HEK293 (cell line): ENCODE results near the gene STAT3.
"Not testable (repeated sequence)": the region's sequence is repeated elsewhere in the genome, so short reads cannot be mapped to it uniquely, and the experiment has no call there.

Source experiments
- HOXC10 ChIP-seq: sonication (generic); formaldehyde crosslinking; IDR thresholded peaks from 2 replicates; pipeline ENCODE4 v1.8.1; 2023; ENCODE audit warnings: mild to moderate bottlenecking, missing genetic modification reagents
- ZNF184 ChIP-seq: fragments of 450-650 bp; IDR thresholded peaks from 2 replicates; pipeline ENCODE4 v1.5.1; 2018; ENCODE audit warnings: missing biosample characterization, mild to moderate bottlenecking, missing genetic modification characterization
- ZNF530 ChIP-seq: fragments of 450-650 bp; formaldehyde crosslinking; IDR thresholded peaks from 2 replicates; pipeline ENCODE4 v1.5.1; 2016; ENCODE audit warnings: low read depth, missing biosample characterization, missing genetic modification characterization
- TF ChIP-seq, protein P1 (sequence below): fragments of 450-650 bp; formaldehyde crosslinking; IDR thresholded peaks from 2 replicates; pipeline ENCODE4 v1.5.1; 2016; ENCODE audit warnings: missing biosample characterization, missing genetic modification characterization
- TF ChIP-seq, protein P2 (sequence below): fragments of 450-650 bp; formaldehyde crosslinking; IDR thresholded peaks from 2 replicates; pipeline ENCODE4 v1.5.1; 2016; ENCODE audit warnings: missing biosample characterization, missing genetic modification characterization

DNA sequence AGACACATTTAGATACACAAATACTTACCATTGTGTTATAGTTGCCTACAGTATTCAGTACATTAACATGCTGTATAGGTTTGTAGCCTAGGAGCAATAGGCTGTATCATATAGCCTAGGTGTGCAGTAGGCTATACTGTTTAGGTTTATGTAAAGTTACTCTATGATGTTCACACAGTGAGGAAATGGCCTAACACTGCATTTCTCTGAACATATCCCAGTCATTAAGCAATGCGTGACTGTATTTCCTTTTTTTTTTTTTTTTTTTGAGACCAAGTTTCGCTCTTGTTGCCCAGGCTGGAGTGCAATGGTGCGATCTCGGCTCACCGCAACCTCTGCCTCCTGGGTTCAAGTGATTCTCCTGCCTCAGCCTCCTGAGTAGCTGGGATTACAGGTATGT lies 29.7 kb upstream of the STAT3 start:
- TF ChIP-seq, protein P1, sequence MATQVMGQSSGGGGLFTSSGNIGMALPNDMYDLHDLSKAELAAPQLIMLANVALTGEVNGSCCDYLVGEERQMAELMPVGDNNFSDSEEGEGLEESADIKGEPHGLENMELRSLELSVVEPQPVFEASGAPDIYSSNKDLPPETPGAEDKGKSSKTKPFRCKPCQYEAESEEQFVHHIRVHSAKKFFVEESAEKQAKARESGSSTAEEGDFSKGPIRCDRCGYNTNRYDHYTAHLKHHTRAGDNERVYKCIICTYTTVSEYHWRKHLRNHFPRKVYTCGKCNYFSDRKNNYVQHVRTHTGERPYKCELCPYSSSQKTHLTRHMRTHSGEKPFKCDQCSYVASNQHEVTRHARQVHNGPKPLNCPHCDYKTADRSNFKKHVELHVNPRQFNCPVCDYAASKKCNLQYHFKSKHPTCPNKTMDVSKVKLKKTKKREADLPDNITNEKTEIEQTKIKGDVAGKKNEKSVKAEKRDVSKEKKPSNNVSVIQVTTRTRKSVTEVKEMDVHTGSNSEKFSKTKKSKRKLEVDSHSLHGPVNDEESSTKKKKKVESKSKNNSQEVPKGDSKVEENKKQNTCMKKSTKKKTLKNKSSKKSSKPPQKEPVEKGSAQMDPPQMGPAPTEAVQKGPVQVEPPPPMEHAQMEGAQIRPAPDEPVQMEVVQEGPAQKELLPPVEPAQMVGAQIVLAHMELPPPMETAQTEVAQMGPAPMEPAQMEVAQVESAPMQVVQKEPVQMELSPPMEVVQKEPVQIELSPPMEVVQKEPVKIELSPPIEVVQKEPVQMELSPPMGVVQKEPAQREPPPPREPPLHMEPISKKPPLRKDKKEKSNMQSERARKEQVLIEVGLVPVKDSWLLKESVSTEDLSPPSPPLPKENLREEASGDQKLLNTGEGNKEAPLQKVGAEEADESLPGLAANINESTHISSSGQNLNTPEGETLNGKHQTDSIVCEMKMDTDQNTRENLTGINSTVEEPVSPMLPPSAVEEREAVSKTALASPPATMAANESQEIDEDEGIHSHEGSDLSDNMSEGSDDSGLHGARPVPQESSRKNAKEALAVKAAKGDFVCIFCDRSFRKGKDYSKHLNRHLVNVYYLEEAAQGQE (tag by site-specific recombination) = not testable (repeated sequence)
- TF ChIP-seq, protein P2, sequence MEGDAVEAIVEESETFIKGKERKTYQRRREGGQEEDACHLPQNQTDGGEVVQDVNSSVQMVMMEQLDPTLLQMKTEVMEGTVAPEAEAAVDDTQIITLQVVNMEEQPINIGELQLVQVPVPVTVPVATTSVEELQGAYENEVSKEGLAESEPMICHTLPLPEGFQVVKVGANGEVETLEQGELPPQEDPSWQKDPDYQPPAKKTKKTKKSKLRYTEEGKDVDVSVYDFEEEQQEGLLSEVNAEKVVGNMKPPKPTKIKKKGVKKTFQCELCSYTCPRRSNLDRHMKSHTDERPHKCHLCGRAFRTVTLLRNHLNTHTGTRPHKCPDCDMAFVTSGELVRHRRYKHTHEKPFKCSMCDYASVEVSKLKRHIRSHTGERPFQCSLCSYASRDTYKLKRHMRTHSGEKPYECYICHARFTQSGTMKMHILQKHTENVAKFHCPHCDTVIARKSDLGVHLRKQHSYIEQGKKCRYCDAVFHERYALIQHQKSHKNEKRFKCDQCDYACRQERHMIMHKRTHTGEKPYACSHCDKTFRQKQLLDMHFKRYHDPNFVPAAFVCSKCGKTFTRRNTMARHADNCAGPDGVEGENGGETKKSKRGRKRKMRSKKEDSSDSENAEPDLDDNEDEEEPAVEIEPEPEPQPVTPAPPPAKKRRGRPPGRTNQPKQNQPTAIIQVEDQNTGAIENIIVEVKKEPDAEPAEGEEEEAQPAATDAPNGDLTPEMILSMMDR = not testable (repeated sequence)
- TF ChIP-seq HOXC10; ZNF184 (tag by site-specific recombination); ZNF530 (tag by site-specific recombination): not testable (repeated sequence)
